CD4-positive, alpha-beta T cell (primary cell): ENCODE measurements around the gene TNFRSF21. TPM values are rescaled to one million over a fixed set of nuclear protein-coding genes. Genes with fewer than 3 reads are reported as not detected.

ENCODE experiments used
- ATAC-seq: fragments of 200-7000 bp; cut with Tn5 transposase; one replicate; pipeline ENCODE4 v1.10.0; 2022; ENCODE audit warnings: mild to moderate bottlenecking; ENCODE audit not compliant: poor library complexity
- CTCF ChIA-PET: fragments of 350-600 bp; sonication (Branson Sonifier 250); formaldehyde crosslinking; loops from one replicate; lab custom pipeline; 2021; ENCODE audit warnings: antibody characterized with exemption, inconsistent platforms; lab: Charles Lee
- POLR2A ChIA-PET: fragments of 350-600 bp; sonication (Branson Sonifier 250); formaldehyde crosslinking; loops from one replicate; lab custom pipeline; 2021; ENCODE audit warnings: antibody characterized with exemption, inconsistent platforms; lab: Charles Lee
- DNase-seq, 14 experiments: peaks; one replicate each; pipeline ENCODE4 v3.0.0-alpha.2; 2013 to 2020; ENCODE audit warnings: mixed read lengths in 2 of 14
- H3K27ac ChIP-seq, 2 donors: one replicate each; pipeline versions ENCODE4 v1.5.1 to v1.7.0; 2013; ENCODE audit warnings: low read length in 2 of 2, low read depth in 1 of 2, mild to moderate bottlenecking in 1 of 2
- H3K27me3 ChIP-seq, 2 experiments: 1 replicate in 1 of 2; 2 replicates in 1 of 2; pipeline versions ENCODE4 v1.6.1 to v1.7.0; 2013; ENCODE audit warnings: low read length in 2 of 2, control low read depth in 1 of 2, mild to moderate bottlenecking in 1 of 2, moderate library complexity in 1 of 2; ENCODE audit not compliant: insufficient read depth in 2 of 2, control insufficient read depth in 1 of 2
- H3K36me3 ChIP-seq: one replicate; pipeline ENCODE4 v1.6.1; 2013; ENCODE audit warnings: low read length, control low read depth; ENCODE audit not compliant: insufficient read depth
- H3K4me1 ChIP-seq: one replicate; pipeline ENCODE4 v1.6.1; 2013; ENCODE audit warnings: low read length, control low read depth; ENCODE audit not compliant: insufficient read depth
- H3K4me3 ChIP-seq: one replicate; pipeline ENCODE4 v1.5.1; 2013; ENCODE audit warnings: mild to moderate bottlenecking, low read length, moderate library complexity
- H3K9me3 ChIP-seq, 2 experiments: 1 replicate in 1 of 2; 2 replicates in 1 of 2; pipeline versions ENCODE4 v1.6.1 to v1.7.0; 2013; ENCODE audit warnings: low read length in 2 of 2, mild to moderate bottlenecking in 2 of 2, control low read depth in 1 of 2, moderate library complexity in 1 of 2; ENCODE audit not compliant: control insufficient read depth in 1 of 2, insufficient read depth in 1 of 2
- H3K27ac Mint-ChIP-seq: one replicate; pipeline ENCODE4 v1.8.0; 2020; ENCODE audit warnings: mixed read lengths
- H3K27me3 Mint-ChIP-seq: one replicate; pipeline ENCODE4 v1.8.0; 2021; ENCODE audit warnings: mixed read lengths
- H3K36me3 Mint-ChIP-seq: one replicate; pipeline ENCODE4 v1.8.0; 2021; ENCODE audit warnings: low read depth, mixed read lengths
- H3K4me1 Mint-ChIP-seq: one replicate; pipeline ENCODE4 v1.8.0; 2021; ENCODE audit warnings: low read depth, mixed read lengths
- H3K4me3 Mint-ChIP-seq: one replicate; pipeline ENCODE4 v1.8.0; 2020; ENCODE audit warnings: mild to moderate bottlenecking, mixed read lengths
- H3K9me3 Mint-ChIP-seq: one replicate; pipeline ENCODE4 v1.8.0; 2020; ENCODE audit warnings: mixed read lengths
- CTCF ChIP-seq: fragments of 200-600 bp; IDR thresholded peaks from one replicate; pipeline ENCODE4 v1.8.0; 2022; ENCODE audit warnings: antibody characterized with exemption, mild to moderate bottlenecking
- intact Hi-C, 2 experiments: fragments of 100-400 bp; cut with DNase I in 1 of 2; cut with micrococcal nuclease in 1 of 2; formaldehyde crosslinking; loops; one replicate each; pipeline versions ENCODE4 v1.15.1 to v1.9.0; 2023 to 2025; cut with DNase I, micrococcal nuclease
- total RNA-seq, 174 experiments: library from RNA in 2 of 174; stranded (reverse) in 2 of 174; gene quantifications; one replicate each; pipeline ENCODE4 v1.2.3 and lab custom pipeline; 2021 to 2026

Gene TNFRSF21
- total RNA-seq, 2 experiments from 2014 or later = 0.92 to 0.96 TPM

GRCh38 chr6:47250302-47250701 is 59.4 kb downstream of the TNFRSF21 start:
- Mint-ChIP-seq H3K27me3 (no peaks in the 10 kb centered on the region), H3K9me3 (no peaks in the 10 kb centered on the region), H3K36me3 (no peaks in the 10 kb centered on the region), H3K4me1 (peaks cover 23% of the 10 kb centered on the region), H3K4me3 (no peak overlapping the region), H3K27ac (no peak overlapping the region)
- Histone ChIP-seq H3K9me3 (no peaks in the 10 kb centered on the region), H3K4me3 (no peak overlapping the region), H3K36me3 (no peaks in the 10 kb centered on the region), H3K4me1 (no peaks in the 10 kb centered on the region), H3K27me3 (no peaks in the 10 kb centered on the region), H3K27ac (no peak overlapping the region)
- POLR2A ChIA-PET = no interaction called here
- intact Hi-C loops = no loop called here
- no peak for ATAC-seq
- DNase-seq = no peak
- CTCF ChIA-PET = no interaction called here
- no peak for TF ChIP-seq CTCF

- CTCF ChIA-PET = interaction anchor here (0.7 kb wide), 1 partner anchor 13 kb away, joined by 3 read pairs; no protein-coding TSS in a partner anchor
- Histone ChIP-seq H3K27ac (no peak overlapping the region), H3K36me3 (no peaks in the 10 kb centered on the region), H3K27me3 (no peaks in the 10 kb centered on the region), H3K4me3 (no peak overlapping the region), H3K9me3 (no peaks in the 10 kb centered on the region), H3K4me1 (no peaks in the 10 kb centered on the region)
- H3K4me3 Mint-ChIP-seq = no peak overlapping the region
- H3K9me3 Mint-ChIP-seq = no peaks in the 10 kb centered on the region
- H3K4me1 Mint-ChIP-seq = peaks cover 38% of the 10 kb centered on the region
- intact Hi-C loops = no loop called here
- H3K27me3 Mint-ChIP-seq = no peaks in the 10 kb centered on the region
- TF ChIP-seq CTCF = no peak
- DNase-seq (no peak), ATAC-seq (no peak)
- POLR2A ChIA-PET = no interaction called here
- H3K36me3 Mint-ChIP-seq = no peaks in the 10 kb centered on the region
- H3K27ac Mint-ChIP-seq = no peak overlapping the region
These were observed 61.3 kb downstream of the TNFRSF21 start for GRCh38 chr6:47248446-47248845.

GRCh38 chr6:47247227-47247797 is 62.4 kb downstream of the TNFRSF21 start:
- peaks cover 49% of the 10 kb centered on the region for H3K4me1 Mint-ChIP-seq
- Histone ChIP-seq H3K4me1 (peaks cover 3% of the 10 kb centered on the region), H3K36me3 (no peaks in the 10 kb centered on the region), H3K27me3 (no peaks in the 10 kb centered on the region), H3K9me3 (no peaks in the 10 kb centered on the region), H3K27ac (no peak overlapping the region), H3K4me3 (no peak overlapping the region)
- no peak overlapping the region for H3K4me3 Mint-ChIP-seq
- DNase-seq (peak in 2 of 14 experiments; percentile 11 to 20), ATAC-seq (no peak)
- no peaks in the 10 kb centered on the region for H3K9me3 Mint-ChIP-seq
- no peaks in the 10 kb centered on the region for H3K27me3 Mint-ChIP-seq
- ChIA-PET POLR2A (no interaction called here), CTCF (no interaction called here)
- intact Hi-C loops = no loop called here
- no peak for TF ChIP-seq CTCF
- H3K36me3 Mint-ChIP-seq = no peaks in the 10 kb centered on the region
- H3K27ac Mint-ChIP-seq = no peak overlapping the region
